CD4-positive, alpha-beta T cell treated with Interleukin-15 for 4 hours (primary cell): ENCODE data around the gene TMCC1.
A peak's percentile ranks its signal among the peaks of the same experiment; 100 is the strongest.
"Not testable (repeated sequence)": the region's sequence is repeated elsewhere in the genome, so short reads cannot be mapped to it uniquely, and the experiment has no call there.

Experiments used
- DNase-seq: peaks from one replicate; pipeline ENCODE4 v3.0.0-alpha.2; 2020; ENCODE audit warnings: low spot score

Gene TMCC1

DNA sequence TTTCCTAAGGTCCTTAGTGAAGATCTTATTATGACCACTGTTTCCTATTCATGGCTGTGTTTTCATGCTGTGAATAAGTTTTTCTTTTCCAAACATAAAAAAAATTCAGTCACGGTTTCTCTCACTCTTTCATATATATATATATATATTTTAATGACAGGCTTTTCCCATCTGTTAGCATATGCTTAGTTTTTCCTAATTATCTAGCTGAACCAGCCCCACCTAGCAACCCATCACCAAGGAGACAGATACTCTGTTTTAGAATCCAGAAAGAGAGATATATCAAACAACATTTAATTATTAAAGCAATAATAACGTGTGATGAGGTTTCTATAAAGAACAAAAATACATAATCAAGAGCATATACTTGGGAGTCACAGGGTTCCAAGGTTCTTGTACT is 58.3 kb downstream of the TMCC1 start:
- DNase-seq = no peak

DNA sequence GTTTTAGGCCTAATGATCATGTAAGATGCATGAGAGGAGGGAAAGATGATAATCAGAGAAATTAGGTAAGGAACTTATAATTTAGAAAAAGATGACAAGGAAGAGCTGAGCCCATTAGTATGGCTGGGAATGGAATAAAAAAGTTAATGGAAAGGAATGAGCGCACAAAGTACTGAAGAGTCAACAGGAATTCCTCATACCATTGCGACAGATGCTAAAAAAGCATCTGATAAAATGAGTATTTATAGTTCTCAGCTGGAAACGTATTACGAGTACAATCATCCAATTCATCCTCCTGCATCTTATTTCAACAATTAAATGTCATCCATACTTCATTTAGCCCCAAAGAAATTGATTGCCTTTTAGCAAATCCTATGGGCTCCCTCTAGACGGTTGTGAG is 58.9 kb downstream of the TMCC1 start:
- DNase-seq = no peak

DNA sequence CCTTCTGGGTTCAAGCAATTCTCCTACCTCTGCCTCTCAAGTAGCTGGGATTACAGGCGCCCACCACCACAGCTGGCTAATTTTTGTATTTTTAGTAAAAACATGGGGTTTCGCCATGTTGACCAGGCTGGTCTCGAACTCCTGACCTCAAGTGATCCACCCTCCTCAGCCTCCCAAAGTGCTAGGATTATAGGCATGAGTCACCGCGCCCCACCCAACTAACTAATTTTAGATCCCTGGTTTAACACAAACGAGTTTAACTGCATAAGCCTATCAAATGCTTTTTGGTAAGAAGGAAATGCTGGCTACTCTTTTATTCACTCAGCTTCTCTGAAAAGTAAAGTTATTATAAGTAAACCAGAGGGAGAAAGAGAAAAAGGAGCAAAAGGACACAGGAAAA is 61.6 kb downstream of the TMCC1 start:
- DNase-seq = not testable (repeated sequence)

DNA sequence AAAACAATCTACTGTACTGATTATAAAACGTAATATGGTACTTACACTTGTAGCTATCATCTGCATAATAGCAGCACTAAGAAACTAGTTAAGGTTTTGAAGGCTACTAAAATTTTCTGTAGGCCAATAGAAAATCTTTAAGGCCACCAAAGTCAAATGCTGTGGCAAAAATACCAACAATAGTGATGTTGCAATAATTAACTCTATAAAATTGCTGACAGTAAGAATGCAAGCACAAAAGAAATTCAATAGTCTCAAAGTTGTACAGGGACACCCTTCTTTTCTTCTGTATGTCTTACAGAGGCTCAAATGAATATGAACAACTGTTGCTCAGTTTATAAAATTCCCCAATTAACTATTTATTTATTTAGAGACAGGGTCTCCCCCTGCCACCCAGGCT is 62.0 kb downstream of the TMCC1 start:
- DNase-seq = no peak

DNA sequence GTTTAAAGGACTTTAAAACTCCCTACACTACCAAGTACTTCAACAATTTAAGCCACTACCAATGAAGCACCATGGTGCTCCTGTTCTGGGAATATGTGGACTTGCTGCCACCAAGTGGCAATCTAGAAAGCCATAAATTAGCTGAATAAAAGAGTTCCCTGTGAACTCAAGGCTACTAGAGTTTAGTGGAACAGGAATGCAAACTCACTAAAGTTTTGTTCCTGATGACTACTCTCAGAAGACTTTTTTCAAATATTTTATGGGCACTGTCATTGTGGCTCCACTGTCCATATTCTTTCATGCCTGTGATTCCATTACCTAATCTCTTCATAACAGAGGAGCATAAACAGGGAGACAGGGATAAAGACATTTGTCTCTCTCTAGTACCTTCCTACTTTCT is 63.9 kb downstream of the TMCC1 start:
- DNase-seq = peak; percentile 37

DNA sequence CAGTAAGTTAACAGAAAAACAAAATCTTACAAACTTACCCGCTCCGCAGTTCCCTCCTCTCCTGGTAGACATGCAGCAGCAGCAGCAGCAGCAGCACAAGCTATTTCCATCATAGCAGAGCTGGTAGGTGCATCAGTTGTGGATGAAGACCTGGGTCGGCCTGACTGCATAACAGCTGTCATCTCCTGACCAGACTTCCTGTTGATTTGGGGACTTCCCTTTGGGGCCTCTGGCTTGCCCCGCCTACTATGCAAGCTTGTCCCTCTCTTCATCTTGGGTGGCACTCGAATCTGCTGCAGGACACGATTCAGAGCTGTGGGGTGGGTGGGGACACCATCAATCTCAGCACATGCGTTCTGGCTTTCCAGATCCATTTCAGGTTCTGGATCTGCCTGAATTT is 65.7 kb downstream of the TMCC1 start:
- peak; percentile 37 for DNase-seq

DNA sequence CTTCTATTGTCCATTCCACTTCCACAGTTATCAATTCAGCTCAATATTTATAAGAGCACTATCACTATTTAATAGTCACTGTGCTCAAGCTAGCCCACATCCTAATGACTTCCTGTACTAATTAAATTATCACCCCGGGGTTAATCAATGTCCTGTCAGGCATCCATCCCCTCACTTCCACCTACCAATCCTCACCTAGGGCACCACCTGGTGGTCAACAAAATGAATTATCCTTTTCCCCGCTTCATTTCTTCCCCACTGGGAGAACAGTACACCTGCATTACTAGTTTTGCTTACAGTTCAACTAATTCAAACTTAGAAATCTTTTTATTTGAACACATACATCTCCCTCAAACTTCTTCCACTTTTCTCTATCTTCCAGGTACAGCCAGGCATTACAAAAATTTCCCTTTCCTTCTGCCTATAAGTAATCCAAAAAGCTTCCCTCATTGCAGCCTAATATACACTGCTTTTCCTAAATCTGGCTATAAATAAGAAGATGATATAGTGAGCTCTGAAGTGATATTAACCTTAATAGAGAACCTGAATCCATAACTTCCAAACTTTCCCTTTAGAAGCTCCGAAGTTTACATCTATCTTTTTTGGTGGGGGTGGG is 68.5 kb downstream of the TMCC1 start:
- DNase-seq = peak; percentile 57

DNA sequence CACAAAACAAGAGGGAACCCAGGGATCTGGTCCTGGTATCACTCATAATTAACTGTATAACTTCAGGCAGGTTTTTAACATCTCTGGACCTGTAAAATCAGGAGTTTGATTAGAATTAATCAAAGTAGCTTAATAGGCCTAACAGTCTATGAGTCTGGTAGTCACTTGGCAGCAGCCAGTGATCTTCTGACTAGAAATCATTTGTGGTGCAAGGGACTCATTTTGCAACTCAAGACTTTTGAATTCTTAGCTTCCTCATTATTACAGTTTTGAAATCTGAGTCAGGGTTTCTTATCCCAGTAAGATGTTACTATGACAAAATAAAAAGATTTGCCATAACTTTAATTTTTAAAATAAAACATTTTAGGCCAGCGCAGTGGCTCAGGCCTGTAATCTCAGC is 70.8 kb downstream of the TMCC1 start:
- no peak for DNase-seq

DNA sequence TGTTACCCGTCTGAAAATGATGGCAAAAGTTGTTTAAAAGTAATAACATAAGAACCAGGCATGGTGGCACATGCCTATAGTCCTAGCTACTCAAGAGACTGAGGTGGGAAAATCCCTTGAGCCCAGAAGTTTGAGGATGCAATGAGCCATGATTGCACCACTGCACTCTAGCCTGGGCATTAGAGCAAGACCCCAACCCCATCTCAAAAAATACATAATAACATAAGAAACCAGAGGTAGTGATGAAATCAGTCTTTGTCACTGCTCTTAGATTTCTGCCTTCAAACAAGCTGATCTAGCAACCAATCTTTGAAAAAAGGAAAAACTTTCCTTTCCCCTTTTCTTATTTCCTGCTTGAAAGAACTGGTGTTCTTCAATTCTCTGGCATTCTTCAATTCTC is 71.3 kb downstream of the TMCC1 start:
- no peak for DNase-seq

DNA sequence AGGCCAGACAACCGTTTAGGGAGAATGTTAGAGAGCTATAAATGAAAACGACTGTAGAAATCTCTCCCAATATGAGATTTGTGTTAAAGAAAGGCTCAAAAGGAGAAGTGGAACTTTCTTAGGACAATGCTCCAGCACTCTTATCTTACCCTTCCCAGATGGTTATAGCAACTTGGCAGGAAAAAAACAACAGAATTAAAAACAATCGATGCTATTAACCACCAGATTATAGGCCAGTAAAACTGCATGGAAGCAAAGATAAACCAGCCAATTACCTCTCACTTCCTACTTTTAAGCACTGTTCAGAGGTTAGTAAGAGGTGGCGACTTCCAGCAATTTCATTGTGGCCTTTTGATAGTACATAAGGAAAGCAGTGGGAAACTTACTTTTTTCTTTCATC is 72.9 kb downstream of the TMCC1 start:
- no peak for DNase-seq

DNA sequence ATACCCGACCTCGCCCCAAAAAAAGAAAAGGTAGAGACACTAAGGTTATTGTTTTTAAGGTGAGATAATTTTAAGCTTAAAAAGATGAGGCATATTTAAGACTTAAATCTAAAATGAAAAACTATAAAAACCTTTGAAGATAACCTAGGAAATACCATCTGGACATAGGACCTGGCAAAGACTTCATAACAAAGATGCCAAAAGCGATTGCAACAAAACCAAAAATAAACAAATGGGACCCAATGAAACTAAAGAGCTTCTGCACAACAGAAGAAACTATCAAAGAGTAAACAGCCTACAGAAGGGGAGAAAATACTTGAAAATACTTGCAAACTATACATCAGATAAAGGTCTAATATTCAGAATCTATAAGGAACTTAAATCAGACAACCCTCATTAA is 80.9 kb downstream of the TMCC1 start:
- no peak for DNase-seq

DNA sequence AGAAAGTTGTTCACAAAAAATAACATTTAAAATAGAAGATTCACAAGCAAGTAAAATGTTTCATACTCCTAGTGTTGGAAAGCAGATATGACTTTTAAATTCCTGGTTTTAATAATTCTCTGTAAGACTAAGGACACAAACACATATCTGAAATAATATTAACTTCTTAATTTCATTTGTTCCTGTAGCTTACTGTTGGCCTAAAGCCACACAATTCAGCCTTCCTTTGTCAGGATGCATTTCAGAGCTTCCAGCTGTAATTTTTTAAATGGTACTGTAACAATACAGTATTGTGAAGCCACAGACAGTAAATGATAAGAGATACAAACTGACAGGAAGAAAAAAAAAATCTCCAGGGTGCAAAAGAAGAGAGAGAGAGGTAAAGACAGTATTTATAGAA is 84.2 kb downstream of the TMCC1 start:
- DNase-seq = no peak

DNA sequence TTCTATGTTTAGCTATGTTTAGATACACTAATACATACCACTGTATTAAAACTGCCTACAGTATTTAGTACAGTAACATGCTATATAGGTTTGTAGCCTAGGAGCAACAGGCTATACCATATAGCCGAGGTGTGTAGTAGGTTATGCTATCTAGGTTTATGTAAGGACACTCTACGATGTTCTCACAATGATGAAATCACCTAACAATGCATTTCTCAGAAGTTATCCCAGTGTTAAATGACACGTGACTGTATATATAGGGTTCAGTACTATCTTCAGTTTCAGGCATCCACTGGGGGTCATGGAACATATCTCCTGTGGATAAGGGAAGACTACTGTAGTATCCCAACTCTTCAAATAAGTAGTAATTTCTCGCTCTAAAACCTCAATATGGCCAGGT is 97.4 kb downstream of the TMCC1 start:
- no peak for DNase-seq

DNA sequence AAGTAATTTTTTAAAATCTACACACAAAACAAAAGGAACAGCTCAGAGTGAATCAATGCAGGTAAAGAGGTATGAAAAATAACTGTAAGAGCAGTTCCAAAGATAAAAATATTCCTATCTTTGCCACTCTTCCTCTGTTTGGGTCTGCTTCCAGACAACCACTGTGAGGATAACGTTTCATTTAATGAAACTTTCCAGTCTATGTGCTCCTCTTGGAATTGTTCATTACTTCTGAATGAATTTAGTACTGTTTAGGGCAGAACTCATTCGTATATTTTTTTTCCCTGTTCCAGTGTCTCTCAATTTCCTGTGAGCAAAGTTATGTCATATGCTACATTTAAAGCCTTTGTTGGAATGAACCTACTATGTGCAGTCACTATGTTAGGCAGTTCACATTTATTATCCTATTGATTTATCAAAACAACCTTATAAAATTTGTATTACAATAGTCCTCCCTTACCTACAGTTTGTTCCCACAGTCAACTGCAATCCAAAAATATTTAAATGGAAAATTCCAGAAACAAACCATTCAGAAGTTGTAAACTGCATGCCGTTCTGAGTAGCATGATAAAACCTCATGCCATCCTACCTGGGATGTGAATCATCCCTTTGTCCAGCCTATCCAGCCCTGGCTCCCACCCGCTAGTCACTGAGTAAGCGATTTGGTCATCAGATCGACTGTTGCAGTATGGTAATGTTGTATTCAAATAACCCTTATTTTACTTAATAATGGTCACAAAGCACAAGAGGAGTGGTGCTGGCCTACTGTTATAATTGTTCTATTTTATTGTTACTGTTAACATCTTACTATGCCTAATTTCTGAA is 98.1 kb downstream of the TMCC1 start:
- DNase-seq = no peak

DNA sequence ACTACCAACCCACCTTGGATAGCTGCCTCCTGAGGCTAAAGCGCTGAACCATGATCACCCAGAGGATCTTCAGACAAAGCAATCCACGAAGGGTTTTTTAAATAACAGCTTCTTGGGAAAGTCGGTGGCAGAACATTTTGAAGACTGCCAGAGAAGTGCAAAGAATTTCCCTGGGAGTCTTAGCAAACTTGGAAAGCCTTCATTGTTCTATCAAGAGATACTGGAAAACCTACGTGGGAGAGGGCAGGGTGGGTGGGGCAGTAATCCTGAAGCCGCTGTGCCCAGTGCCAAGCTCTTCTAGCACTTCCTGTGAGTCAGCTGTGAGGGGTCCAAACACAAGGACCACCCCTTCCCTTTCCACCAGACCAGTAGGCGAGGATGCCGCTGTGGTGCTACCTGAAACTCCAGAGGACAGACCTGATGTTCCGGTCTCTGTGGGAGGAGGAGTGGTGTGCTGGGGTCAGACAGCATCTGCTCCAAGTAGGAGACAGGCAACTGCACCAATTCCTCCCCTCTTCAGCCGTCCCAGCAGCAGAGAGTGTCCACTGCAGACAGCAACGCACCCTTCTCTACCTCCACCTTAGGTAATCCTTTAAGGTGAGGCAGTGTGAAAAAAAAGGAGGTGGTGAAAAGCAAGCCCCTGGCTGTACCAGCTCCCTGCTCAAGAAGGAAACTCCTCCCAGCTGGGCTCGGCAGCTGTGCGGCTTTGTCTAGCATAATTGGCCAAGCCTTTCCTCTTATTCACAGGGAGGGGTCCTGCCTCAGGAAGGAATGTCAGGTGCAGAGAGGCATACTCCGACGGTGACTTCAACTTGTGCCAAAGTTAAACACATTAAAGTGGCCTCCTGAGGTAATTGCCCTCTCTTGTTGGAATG is 99.0 kb downstream of the TMCC1 start:
- DNase-seq = no peak

DNA sequence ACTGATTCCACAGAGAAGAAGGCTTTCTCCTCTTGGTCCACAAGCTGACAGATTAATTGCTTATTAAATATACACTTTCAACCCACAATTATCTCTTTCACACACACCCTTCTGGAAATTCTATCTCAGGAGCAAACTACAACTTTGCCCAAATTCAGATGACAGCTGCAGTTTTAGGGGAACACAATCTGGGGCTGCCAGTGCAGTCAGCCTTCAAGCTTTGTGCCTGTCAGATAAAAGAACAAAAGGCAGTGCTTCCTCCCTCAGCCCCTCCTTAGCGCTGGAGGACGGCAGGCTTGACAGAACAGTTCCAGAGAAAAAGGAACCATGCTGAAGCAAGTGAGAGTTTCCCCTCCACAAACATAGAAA is 99.6 kb downstream of the TMCC1 start:
- no peak for DNase-seq

DNA sequence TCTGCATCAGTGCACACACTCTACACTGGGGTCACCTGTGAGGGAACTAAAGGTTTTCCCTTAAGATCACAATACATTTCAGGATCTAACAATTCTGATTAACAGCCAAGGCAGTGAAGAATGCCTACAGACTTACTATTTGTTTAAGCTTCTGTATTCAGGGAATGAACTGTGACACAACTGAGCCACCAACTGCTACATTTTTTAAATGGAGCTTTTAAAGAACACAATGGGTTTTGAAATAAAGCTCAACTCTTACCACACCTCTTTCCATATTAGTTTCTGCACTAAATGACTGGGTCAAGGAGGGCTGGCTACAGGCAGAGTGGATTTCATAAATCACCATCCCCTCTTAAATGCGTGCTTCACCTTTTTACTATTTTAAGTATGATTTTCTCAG is 100.2 kb downstream of the TMCC1 start:
- DNase-seq = no peak

DNA sequence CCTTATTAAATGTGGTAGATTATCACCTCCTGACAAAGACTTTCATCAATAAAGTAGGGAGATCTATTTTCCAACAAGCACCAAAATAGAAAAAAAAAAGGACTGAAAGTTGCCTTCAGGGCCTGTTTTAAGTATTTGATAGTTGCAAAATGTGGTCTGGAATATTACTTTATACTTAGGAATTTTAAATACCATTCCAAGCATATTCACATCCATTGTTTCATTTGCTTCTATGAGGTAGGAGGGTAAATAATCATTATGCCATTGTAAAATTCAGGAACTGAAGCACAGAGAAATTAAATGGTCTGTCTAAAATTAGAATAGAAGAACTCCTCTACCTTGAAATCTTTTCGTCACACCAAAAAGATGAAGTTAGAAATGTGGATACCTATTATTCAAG is 110.0 kb downstream of the TMCC1 start:
- DNase-seq = no peak

DNA sequence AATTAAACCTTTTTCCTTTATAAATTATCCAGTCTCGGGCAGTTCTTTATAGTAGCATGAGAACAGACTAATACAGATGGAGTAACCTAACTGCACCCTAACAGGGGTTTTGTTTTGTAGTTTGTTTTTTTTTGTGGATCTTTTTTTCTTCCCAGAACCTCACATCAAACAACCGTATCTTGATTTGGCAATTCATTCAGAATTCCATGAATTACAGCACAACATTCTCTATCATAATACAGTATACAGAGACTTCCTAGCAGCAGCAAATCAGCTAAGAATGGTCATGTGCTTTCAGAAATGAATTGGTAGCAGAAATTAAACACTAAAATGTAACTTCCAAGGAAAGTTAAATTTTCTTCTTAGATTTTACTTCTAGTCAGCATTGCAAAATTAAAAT is 114.6 kb downstream of the TMCC1 start:
- no peak for DNase-seq

DNA sequence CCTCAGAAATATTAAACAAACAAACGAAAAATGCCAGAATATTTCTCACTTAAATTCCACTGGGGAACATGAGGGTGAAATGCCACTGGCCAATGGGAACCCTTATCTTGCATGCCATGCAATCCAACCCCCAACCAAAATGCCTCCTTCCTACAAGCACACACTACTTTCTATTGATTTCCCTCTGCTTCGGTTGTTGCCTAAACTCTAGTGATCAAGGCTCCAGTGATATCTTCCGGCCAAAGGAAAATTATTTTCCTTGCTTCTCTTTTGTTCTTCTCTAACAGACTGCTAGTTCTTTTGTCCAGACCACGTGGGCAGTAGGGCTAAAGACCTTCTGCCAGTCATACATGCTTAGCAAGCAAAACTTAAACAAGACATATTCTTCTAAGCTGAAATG is 115.7 kb downstream of the TMCC1 start:
- no peak for DNase-seq

DNA sequence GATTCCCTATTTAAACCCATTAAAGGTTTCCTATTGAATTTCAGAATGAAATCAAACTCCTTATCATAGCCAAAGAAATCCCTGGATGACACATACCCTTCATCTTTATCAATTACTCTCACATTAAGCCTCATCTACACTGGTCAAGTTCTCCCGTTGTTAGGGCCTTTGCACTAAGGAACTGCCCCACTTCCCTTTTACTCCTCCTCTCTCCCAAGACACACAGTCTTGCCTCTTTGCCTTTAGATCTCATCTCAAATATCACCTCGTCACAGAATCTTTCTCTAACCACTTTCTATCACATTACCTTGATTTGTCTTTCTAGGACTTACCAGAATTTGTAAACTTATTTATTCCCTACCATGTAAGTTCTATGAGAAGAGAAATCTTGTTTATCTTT is 117.6 kb downstream of the TMCC1 start:
- DNase-seq = no peak

DNA sequence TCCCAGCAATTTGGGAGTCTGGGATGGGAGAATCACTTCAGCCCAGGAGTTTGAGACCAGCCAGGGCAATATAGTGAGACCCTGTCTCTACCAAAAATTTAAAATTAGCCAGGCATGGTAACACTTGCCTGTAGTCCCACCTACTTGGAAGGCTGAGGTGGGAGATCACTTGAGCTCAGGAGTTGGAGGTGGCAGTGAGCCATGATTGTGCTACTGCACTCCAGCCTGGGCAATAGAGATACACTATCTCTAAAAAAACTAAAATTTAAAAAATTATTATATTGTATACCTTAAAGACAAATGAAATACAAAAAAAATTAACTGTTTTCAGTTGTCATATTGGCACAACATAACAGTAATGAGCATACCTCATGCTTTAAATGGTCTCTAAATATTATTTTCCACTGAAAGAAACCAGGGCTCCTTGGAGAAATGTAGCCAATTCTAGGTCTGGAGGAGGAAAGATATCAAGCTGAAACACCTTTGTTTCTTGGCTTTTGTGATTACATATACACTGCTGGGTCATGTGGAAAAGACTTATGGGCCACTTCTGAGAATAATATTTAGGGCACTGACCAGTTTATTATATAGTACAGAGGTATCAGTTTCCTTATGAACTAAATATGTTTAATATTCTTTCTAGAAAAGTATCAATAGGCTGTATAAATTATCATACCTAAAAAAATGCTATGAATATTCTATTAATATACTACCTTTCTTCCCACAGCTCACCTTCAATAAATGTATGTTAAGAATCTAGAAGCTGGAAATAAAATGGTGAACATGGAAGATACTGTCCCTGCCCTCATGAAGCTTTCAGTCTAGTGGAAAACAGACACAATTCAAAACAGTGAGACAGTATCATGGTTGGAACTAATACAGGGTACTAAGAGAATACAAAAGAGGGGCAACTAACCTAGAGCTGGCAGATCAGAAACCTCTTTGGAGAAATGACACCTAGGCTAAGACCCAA is 119.5 kb downstream of the TMCC1 start:
- no peak for DNase-seq
